HG03432 (cell line): Measurements from ENCODE around the gene MANBA.
"Not testable (repeated sequence)": the region's sequence is repeated elsewhere in the genome, so short reads cannot be mapped to it uniquely, and the experiment has no call there.

Source experiments
- ATAC-seq: cut with Tn5 transposase; IDR thresholded peaks from one replicate; pipeline ENCODE4 v1.9.1; 2021; ENCODE audit warnings: mild to moderate bottlenecking, moderate library complexity; ENCODE audit not compliant: unreplicated experiment

MANBA gene

DNA sequence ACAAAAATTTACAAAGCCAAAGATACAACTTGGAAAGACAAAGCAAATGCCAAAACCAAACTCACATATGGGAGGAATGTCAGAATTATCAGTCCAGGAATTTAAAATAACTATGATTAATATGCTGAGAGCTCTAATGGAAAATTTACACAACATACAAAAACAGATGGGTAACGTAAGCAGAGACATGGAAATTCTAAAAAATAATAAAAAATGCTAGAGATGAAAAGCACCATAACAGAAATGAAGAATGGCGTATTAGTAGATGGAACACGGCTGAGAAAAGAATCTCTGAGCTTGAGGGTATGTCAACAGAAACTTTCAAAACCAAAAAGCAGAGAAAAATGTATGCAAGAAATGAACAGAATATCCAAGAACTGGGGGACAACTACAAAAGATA is 4.1 kb upstream of the MANBA start:
- ATAC-seq: no peak

DNA sequence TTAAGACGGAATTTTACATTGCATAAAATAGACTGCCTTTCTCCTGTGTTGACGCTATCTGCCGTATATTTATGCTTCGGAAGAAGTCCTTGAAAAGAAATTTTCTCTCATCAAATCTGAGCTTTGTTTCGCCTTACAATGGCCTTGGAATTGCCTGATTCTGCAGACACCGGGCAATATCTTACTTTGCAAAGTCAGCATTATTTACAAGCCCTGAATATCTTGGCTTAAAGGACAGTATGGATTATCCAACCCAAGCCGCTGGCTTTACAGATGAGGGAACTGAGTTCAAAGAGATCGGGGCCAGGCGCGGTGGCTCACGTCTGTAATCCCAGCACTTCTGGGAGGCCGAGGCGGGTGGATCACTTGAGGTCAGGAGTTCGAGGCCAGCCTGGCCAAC is 1.1 kb upstream of the MANBA start:
- ATAC-seq: no peak

DNA sequence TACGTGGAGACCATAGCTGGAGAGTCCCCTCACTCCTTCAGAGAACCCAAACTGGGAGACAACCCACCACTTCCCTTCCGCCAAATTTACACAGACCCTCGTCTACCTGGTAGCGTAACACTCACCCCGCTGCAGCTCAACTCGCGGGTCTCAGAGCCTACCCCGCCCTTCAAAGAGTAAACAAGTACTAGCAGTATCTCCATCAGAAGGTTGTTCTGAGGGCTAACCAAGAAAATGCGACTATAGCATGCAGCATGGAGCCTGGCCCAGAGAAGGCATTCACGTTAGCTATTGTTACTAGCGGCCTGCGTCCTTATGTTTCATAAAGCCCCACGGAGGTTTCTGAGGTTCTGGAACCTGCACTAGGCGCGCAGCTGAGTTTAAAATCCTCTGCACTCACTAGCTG is 531 bp upstream of the MANBA start:
- no peak for ATAC-seq

DNA sequence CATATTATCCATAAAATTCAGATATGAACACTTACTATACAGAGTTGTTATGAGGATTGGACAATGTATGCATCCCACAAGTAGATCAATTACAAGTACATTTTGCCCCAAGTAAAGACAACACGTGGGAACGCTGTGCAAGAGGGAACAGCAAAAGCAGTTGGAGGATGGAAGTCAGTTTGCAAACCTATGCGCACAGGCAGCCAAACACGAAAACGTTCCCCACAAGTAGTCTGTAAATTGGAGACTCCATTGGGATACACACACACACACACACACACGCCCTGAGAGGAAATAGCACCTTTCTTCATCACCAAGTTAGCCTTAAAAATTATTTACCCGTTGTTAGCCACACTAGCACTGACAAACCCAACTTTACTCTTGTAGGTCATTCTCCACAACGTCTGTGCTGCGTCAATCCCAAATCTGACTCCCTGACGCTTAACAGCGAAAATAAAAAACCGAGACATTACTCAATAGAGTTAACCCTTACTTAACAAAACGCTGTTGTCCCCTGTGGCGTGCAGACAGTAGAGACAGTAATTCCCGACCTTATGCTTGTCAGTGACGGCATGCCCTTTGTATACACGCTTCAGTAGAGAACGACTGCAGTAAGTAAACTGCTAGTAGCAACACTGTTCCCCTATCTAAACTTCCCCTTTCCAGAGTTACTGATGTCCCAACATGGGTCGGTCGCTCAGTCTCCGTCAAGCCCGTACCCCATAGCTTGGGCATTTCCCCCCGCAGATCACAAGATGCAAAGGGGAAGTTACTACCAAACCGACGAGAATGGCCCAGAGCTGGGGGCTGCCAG is 730 bp downstream of the MANBA start:
- peak; percentile 61 for ATAC-seq

DNA sequence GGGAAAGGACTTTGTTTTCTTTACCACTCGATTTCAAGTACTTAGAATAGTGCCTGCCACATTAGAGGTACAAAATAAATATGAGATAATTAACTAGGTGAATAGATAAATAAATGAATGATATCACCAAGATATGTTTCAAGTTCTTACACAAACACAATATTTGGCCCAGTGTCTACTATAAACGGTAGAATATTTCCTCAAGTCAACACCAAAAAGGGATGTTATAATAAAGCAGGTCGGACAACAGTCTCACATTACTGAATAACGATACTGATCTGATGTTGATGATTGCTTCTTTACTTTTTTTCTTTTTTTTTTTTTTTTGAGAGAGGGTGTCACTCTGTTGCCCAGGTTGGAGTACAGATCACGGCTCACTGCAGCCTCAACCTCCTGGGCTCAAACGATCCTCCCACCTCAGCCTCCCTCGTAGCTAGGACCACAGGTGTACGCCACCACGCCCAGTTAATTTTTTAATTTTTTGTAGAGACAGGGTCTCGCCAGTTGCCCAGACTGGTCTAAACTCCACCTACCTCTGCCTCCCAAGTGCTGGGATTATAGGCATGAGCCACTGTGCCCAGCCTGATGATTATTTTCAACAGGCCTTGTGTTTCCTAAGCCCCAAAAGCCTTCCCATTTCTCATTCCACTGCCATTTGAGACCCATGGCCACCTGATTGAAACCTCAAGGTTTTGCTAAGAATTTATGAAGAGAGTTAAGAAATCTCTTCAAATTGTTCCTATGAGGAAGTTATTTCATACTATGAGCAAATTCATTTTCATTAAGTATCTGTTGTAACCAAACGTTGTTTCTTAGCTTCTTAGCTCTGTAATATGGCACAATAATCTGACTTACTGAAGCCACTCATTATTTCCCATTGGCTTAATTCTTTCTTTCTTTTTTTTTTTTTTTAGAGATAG is 2.3 kb downstream of the MANBA start:
- ATAC-seq: no peak

DNA sequence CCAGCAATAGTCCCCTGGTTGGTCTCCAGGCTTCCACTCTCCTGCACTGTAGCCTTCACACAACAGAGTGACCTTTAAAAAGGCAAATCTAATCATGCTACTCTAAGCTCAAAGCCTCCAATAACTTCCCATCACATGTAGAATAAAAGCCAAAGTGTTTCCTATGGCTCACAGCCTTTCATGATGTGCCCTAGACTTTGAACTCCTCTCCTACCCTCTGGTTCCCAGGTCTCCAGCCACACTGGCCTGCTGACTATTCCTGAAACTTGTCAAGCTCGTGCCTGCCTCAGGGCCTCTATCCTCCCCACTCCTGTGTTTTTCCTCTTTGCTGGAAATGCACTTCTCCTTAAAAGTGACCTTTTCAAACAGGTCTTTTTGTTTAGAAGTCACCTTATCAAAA is 3.1 kb downstream of the MANBA start:
- no peak for ATAC-seq

DNA sequence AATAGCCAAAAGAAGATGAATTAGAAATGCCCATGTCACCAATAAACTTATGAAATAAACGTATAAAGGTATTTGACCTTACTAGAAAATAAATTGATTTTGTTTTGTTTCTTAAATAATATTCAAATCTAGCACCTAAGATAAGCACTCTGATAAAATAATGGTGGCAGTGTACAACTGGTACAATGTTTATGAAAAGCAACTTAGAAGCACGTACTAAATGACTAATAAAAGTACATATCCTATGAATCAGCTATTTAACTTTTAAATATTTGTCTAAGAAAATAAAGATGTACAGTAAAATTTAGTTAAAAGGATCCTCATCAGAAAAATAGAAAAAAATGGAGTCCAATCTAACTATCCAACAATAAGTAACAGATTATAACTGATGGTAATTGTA is 6.7 kb downstream of the MANBA start:
- ATAC-seq: no peak

DNA sequence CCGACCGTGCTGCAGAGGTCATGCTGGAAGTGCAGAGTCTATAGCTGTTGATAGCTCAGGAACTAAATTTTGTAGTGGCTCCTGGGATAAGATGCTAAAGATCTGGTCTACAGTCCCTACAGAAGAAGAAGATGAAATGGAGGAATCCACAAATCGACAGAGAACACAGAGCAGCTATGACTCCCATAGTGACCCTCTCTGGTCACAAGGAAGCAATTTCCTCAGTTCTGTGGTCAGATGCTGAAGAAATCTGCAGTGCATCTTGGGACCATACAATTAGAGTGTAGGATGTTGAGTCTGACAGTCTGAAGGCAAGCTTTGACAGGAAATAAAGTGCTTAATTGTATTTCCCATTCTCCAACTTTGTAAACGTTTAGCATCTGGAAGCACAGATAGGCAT is 8.8 kb downstream of the MANBA start:
- ATAC-seq: no peak

DNA sequence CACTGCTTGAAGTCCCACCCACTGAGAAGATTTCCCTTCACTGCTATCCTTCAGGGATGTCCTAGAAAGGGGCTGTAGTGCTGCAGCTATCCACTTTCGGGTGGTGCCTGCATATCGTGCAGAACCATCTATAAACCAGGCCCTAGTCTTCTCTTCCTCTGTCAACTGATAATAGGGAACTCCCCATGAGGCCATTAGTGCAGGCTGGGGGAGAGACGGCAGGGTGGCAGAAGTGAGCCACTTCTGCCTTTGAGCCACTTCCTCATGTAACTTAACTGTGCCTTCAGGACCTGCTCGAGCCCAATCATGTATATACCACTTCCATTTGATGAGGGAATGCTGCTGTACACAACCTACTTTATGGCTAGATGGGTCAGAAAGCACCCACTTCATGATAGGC is 17.4 kb downstream of the MANBA start:
- peak; percentile 100 for ATAC-seq

DNA sequence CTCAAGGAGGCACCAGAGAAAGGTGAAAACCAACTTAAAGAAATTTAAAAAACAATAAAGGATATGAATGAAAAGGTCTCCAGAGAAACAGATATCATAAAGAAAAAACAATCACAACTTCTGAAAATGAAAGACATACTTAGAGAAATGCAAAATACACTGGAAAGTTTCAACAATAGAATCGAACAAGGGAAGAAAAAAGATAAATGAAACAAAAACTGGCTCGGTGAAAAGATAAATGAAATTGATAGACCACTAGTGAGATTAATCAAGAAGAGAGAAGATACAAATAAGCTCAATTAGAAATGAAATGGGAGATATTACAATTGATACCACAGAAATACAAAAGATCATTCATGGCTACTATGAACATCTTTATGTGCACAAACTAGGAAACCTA is 22.0 kb downstream of the MANBA start:
- not testable (repeated sequence) for ATAC-seq

DNA sequence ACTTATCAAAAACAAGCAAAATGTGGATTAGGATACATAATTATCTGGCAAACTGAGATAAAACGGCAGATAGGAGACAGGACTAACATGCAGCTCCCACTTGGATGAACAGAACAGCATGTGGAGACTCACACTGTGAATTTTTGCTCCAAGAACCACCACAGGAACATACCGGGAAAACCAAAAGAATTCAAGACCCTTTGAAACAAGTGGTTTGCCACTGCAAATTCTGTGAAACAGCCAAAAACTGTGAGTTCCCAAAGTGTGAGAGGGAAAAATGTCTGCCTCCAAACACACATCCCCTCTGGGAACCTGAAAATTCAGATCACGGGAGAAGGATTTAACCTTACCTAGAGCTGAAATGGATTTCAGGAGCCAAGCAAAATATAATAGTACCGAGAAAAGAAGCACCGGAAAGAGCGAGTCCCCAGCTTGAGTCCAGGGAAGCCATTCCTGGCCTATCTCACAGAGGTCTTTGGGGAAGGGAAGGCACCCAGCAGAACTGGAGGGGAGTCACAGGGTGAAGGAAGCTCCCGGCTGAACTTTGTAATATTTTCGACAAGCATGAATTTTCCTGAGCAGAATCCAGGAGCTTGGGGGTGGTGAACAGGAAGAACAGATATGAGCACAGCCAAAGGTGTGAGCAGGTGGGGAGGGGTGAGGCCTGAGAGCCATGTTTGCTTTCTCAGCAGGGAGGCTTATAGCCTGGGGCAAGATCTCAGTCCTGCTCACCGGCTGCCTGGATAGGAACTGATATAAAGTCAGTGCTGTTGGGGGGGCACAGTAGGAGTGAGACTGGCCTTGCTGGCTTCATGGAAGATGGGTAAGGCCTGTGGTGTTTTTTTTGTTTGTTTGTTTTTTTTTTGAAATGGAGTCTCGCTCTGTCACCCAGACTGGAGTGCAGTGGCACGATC is 23.9 kb downstream of the MANBA start:
- no peak for ATAC-seq

DNA sequence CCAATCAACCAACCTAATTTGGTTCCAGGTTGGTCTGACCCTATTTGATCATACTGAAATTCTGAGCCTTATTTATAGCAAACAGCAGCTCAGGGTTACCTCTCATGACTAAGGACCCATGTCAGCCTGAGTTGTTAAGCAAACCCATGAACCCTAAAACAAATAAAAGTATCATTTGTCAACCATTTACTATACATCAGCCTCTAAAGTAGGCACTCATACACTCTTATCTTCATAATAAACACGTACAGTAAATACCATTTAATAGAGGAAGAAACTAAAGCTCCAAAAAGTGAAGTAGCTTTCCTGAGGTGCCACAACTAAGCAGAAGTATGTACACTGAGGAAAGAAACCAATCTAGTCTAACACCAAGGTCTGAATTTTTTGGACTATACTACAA is 25.2 kb downstream of the MANBA start:
- ATAC-seq: no peak

DNA sequence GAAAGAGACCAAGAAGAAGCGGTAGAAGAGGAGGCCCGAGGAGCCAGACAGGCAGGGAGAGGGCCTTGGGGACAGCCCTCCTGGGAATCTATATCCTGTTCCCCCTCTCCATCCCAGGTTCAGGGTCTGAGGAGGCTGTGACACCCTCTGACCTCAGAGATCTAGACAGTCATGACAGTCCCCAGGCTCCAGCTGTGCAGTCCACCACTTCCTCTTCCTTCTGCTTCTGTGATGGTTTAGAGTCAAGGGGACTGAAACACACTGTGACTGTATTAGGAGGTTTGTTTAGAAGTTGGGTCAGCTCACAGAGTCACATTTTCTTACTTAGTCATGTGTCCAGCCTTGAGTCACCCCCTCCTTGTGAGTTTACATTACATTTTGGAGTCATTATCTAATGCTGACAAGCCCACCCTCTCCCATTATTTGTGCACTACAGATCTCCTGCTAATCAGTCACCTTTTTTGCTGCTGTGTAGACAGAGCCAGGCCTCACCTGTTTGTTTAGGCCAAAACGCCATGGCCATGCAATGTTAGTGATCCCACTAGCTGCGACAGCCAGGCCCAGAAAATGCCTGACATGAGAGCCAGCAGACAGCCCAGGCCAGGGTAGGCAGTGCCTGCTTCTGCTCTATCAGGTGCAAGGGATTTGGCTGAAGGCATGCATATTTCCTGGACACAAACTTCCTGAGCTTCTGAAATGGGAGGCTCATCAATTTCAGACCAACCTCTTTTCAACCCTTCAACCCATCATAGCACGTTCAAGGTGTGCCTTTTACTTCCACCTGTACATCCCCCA is 26.0 kb downstream of the MANBA start:
- peak; percentile 99 for ATAC-seq

DNA sequence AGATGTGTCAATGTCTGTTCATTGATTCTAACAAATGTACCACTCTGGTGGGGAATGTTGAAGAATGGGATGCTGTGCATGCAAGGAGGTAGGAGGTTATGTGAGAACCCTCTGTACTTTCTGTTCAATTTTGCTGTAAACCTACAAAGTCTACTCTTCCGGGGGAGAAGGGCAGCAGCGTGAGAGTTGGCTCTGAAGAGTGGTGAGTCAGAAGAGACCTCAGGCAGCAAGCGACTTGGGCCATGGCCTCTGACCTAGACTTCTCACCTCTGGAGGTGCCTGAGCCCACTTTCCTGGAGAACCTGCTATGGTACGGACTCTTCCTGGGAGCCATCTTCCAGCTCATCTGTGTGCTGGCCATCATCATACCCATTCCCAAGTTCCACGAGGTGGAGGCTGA is 26.7 kb downstream of the MANBA start:
- ATAC-seq: peak; percentile 28

DNA sequence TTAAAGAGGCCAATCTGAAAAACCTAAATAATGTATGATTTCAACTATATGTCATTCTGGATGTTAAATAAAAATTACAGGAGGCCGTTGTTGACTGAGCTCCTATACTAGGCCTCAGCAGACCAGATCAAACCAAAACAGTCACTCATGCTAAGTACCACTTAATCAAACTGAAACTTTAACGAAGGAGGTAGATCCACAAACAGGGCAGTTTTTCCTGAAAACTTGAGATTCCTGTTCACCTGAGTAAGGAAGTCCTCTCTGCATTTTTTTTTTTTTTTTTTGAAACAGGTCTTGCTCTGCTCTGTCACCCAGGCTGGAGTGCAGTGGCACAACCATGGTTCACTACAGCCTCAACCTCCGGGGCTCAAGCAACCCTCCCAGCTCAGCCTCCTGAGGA is 27.7 kb downstream of the MANBA start:
- no peak for ATAC-seq

DNA sequence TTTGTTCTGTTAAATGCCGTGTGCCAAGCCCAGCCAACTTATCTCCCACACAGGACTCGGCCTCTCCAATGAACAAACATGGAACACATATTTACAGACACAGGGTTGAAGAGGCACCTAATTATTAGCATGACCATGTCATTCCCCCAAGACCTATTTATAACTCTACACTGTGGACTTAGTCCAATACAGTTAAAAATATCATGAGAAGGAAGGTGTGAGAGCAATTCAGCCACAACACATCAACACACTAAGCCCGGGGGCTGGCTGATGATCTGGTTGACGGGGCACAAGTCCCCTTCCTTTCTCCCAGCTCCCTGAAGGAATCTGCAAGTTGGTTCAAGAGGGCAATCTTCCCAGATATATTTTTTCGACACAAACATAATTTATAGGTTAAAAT is 28.1 kb downstream of the MANBA start:
- no peak for ATAC-seq

DNA sequence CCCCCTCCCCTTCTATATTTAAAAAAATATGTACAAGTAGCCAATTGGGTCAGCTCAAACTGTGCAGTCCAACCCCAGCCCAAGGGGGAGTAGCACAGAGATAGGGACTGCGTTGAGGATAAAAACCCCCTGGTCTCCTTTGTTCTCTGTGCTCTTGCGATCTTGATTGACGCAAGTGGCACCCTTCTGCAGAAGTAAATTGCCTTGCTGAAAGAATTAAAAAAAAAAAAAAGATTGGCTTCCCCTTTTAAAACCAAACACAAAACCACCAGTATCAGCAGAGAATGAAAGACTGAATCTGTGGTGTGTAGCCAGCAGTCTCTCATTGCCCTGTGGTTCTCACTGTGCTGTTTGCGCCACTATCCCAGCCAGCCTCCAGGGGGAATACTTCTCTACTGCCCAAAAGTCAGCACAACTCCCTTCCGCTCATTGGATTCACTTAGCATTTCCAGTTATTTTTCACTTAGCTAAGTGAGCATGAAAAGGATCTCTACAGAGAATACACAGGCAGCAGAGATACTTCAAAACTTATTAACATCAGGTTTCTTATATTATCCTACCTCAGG is 29.7 kb downstream of the MANBA start:
- no peak for ATAC-seq

DNA sequence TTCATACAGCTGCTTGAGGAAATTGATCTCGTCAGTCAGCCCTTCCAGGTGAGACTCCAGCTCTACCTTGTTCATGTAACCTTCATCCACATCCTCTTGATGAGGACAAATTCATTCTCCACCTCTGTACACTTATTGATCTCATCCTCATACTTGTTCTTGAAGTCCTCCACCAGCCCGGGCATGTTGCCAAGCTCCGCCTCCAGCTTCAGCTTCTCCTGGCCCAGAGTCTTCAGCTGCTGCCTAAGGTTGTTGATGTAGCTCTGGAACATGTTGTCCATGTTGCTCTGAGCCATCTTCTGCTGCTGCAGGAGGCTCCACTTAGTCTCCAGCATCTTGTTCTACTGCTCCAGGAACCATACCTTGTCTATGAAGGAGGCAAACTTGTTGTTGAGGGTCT is 31.3 kb downstream of the MANBA start:
- ATAC-seq: not testable (repeated sequence)

DNA sequence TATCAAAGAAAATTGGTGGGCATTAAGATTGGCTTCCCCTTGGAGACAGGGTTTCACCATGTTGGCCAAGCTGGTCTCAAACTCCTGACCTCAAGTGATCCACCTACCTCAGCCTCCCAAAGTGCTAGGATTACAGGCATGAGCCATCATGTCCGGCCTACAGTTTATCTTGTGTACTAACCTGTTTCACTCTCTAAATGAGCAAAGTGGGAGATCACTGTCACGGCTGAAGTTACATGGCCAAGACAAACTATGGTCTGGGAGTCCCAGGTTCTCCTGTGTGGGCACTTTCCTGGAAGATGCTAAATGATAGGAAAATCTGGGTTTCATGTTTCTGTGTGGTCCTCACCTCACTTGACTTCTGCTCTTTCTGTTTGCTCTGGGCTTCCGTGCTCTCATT is 33.8 kb downstream of the MANBA start:
- ATAC-seq: peak; percentile 54

DNA sequence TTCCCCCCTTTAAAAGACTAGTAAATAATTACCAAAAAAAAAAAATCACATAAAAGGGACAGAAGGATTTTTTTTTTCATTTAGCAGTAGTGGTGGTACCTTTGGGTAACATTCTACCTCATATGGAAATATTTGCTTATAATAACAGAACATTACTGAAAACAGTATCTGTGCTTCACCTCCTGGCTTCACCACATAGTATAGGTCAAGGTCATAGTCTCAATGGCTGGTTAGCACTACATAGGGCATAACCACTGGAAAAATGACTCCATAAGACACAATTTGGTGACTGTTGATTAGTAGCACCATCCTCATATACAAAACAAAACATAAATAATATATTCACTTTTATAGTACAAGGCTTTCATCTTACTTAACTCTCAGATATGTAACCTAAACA is 34.7 kb downstream of the MANBA start:
- ATAC-seq: no peak
